Neural progenitor cell (in vitro differentiated cells): ENCODE results near the gene ZDHHC7. TPM values are rescaled to one million over a fixed set of nuclear protein-coding genes. Genes with fewer than 3 reads are reported as not detected.
A peak's percentile ranks its signal among the peaks of the same experiment; 100 is the strongest.

Source experiments
- DNase-seq: peaks from one replicate; pipeline ENCODE4 v3.0.0-alpha.2; 2016; ENCODE audit warnings: low spot score
- H2AFZ ChIP-seq: fragments of 200-600 bp; sonication (generic); replicated peaks from 2 replicates; pipeline ENCODE4 v1.6.1; 2016; ENCODE audit warnings: antibody characterized with exemption
- H3F3A ChIP-seq: fragments of 200-600 bp; sonication (generic); 2 replicates; pipeline ENCODE4 v1.6.1; 2016; ENCODE audit warnings: antibody characterized with exemption, low read depth
- H3K27ac ChIP-seq: fragments of 200-600 bp; sonication (generic); 2 replicates; pipeline ENCODE4 v1.5.1; 2016; ENCODE audit warnings: mild to moderate bottlenecking
- H3K27me3 ChIP-seq: fragments of 200-600 bp; sonication (generic); 2 replicates; pipeline ENCODE4 v1.6.1; 2016; ENCODE audit warnings: mild to moderate bottlenecking, moderate library complexity
- H3K36me3 ChIP-seq: fragments of 200-600 bp; sonication (generic); 2 replicates; pipeline ENCODE4 v1.5.1; 2016
- H3K4me1 ChIP-seq: fragments of 200-600 bp; sonication (generic); 2 replicates; pipeline ENCODE4 v1.6.1; 2016; ENCODE audit warnings: mixed run types
- H3K4me2 ChIP-seq: fragments of 200-600 bp; sonication (generic); 2 replicates; pipeline ENCODE4 v1.6.1; 2016
- H3K4me3 ChIP-seq: fragments of 200-600 bp; sonication (generic); 2 replicates; pipeline ENCODE4 v1.5.1; 2016
- H3K79me2 ChIP-seq: fragments of 200-600 bp; sonication (generic); 2 replicates; pipeline ENCODE4 v1.6.1; 2016; ENCODE audit warnings: low read depth
- H3K9ac ChIP-seq: fragments of 200-600 bp; sonication (generic); 2 replicates; pipeline ENCODE4 v1.6.1; 2016
- H3K9me3 ChIP-seq: fragments of 200-600 bp; sonication (generic); 2 replicates; pipeline ENCODE4 v1.5.1; 2016; ENCODE audit warnings: low read depth
- H4K20me1 ChIP-seq: fragments of 200-600 bp; sonication (generic); 2 replicates; pipeline ENCODE4 v1.6.1; 2016; ENCODE audit warnings: low read depth
- H3K27ac Mint-ChIP-seq: 3 replicates; pipeline ENCODE4 v1.8.0; 2021; ENCODE audit warnings: mixed read lengths
- H3K27me3 Mint-ChIP-seq: 2 replicates; pipeline ENCODE4 v1.8.0; 2022; ENCODE audit warnings: low read depth, mild to moderate bottlenecking, inconsistent platforms, moderate library complexity, mixed read lengths; ENCODE audit not compliant: insufficient read depth
- H3K36me3 Mint-ChIP-seq: 3 replicates; pipeline ENCODE4 v1.8.0; 2021; ENCODE audit warnings: mixed read lengths
- H3K4me1 Mint-ChIP-seq: 3 replicates; pipeline ENCODE4 v1.8.0; 2021; ENCODE audit warnings: mixed read lengths
- H3K4me3 Mint-ChIP-seq: 3 replicates; pipeline ENCODE4 v1.8.0; 2021; ENCODE audit warnings: mild to moderate bottlenecking, moderate library complexity, mixed read lengths
- H3K9me3 Mint-ChIP-seq: 3 replicates; pipeline ENCODE4 v1.8.0; 2020; ENCODE audit warnings: mixed read lengths
- EZH2 ChIP-seq: fragments of 200-600 bp; sonication (generic); IDR thresholded peaks from 2 replicates; pipeline ENCODE4 v1.6.1; 2017; ENCODE audit warnings: antibody characterized with exemption, mild to moderate bottlenecking, moderate library complexity
- EZH2phosphoT487 ChIP-seq: fragments of 200-600 bp; sonication (generic); IDR thresholded peaks from 2 replicates; pipeline ENCODE4 v1.6.1; 2017; ENCODE audit warnings: antibody characterized with exemption
- total RNA-seq: library from RNA; depleted of rRNA; stranded (reverse); fragments of >200 nt; gene quantifications from 2 replicates; pipeline ENCODE4 v1.2.3, GENCODE V29; 2015; ENCODE audit warnings: low replicate concordance
- TF ChIP-seq, protein P1 (sequence below): fragments of 200-600 bp; sonication (generic); IDR thresholded peaks from 2 replicates; pipeline ENCODE4 v1.5.1; 2017; ENCODE audit warnings: antibody characterized with exemption, mild to moderate bottlenecking

ZDHHC7 gene
- total RNA-seq, 1 donor from 2014 or later, result 57.0 TPM

DNA sequence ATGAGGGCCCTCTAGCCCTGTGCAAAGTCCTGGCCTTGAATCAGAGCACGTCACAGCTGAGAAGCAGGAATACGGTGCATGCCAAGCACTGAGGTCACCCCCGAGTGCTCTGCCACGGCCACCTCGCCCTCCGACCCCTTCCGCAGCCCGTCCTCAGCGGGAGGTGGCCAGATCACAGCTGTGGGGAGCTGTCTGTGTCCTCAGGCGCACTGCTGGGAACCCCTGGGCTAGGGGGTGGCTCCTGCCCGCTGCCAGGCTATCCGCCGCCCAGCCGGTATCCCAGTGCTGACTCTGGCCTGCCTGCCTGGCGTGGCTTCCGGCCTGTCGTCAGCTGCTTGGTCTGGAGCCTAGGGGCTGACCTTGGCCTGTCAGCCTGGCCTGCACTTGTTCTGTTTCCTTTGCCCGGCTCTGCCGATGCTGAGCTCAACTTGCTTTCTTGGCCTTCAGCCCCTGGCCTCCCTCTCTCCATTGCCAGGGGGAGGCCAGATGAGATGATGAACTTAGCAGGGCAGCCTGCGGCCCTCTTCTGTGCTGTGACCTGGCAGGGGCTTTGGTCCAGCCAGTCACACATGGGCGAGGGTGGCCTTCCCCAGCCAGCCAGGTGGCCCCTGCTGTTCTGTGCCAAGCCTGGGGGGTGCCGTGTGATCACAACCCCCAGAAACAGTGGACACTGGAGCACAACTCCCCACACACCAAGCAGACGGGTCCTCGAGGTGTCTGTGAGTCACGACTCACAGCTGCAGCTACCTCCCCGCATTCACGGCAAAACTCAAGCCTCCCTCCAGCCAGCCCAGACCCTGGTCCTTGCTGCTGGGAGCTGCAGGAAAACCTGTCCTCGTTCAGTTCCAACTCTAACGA is 77.3 kb downstream of the ZDHHC7 start:
- H3K4me1 Mint-ChIP-seq, result peaks cover 17% of the 10 kb centered on the region
- Histone ChIP-seq H3K4me3 (no peak overlapping the region), H2AFZ (no peak overlapping the region), H3K36me3 (no peaks in the 10 kb centered on the region), H3K27me3 (no peaks in the 10 kb centered on the region), H3K9ac (no peak overlapping the region), H3K27ac (no peak overlapping the region), H3F3A (no peaks in the 10 kb centered on the region), H3K79me2 (no peaks in the 10 kb centered on the region), H3K4me1 (no peaks in the 10 kb centered on the region), H3K9me3 (no peaks in the 10 kb centered on the region), H3K4me2 (no peak overlapping the region), H4K20me1 (no peaks in the 10 kb centered on the region)
- no peak for DNase-seq
- H3K27me3 Mint-ChIP-seq, result peaks cover 9% of the 10 kb centered on the region
- peak overlapping the region; percentile 60 for H3K27ac Mint-ChIP-seq
- H3K4me3 Mint-ChIP-seq, result no peak overlapping the region
- H3K9me3 Mint-ChIP-seq, result no peaks in the 10 kb centered on the region
- TF ChIP-seq, protein P1, sequence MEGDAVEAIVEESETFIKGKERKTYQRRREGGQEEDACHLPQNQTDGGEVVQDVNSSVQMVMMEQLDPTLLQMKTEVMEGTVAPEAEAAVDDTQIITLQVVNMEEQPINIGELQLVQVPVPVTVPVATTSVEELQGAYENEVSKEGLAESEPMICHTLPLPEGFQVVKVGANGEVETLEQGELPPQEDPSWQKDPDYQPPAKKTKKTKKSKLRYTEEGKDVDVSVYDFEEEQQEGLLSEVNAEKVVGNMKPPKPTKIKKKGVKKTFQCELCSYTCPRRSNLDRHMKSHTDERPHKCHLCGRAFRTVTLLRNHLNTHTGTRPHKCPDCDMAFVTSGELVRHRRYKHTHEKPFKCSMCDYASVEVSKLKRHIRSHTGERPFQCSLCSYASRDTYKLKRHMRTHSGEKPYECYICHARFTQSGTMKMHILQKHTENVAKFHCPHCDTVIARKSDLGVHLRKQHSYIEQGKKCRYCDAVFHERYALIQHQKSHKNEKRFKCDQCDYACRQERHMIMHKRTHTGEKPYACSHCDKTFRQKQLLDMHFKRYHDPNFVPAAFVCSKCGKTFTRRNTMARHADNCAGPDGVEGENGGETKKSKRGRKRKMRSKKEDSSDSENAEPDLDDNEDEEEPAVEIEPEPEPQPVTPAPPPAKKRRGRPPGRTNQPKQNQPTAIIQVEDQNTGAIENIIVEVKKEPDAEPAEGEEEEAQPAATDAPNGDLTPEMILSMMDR, result no peak
- no peak for TF ChIP-seq EZH2
- TF ChIP-seq EZH2phosphoT487, result no peak
- no peaks in the 10 kb centered on the region for H3K36me3 Mint-ChIP-seq

DNA sequence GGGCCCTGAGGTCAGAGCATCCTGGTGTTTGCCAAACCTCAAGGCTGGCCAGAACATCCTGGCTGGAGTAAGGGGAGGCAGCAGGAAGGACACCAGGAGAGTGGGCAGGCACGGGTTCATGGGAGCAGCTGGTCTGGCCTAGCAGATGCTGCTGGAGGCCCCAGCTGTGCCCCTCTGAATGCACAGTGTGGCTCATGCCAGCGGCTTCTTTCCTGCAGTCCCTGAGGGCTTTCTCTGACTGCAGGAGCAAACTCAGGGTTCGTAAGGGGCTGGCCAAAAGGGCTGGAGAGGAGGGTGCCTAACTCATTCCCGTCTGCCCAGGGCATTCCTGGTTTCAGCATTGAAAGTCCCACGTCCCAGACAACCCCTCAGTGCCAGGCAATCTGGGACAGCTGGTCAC is 78.7 kb downstream of the ZDHHC7 start:
- no peaks in the 10 kb centered on the region for H3K36me3 Mint-ChIP-seq
- Histone ChIP-seq H4K20me1 (no peaks in the 10 kb centered on the region), H3K27ac (no peak overlapping the region), H3K9me3 (no peaks in the 10 kb centered on the region), H3K79me2 (no peaks in the 10 kb centered on the region), H3K4me2 (no peak overlapping the region), H3K4me1 (no peaks in the 10 kb centered on the region), H3K36me3 (no peaks in the 10 kb centered on the region), H3K4me3 (no peak overlapping the region), H3K9ac (no peak overlapping the region), H3K27me3 (no peaks in the 10 kb centered on the region), H3F3A (no peaks in the 10 kb centered on the region), H2AFZ (no peak overlapping the region)
- no peak overlapping the region for H3K27ac Mint-ChIP-seq
- no peaks in the 10 kb centered on the region for H3K9me3 Mint-ChIP-seq
- DNase-seq, result no peak
- H3K27me3 Mint-ChIP-seq, result peaks cover 11% of the 10 kb centered on the region
- TF ChIP-seq, protein P1, result no peak
- no peak for TF ChIP-seq EZH2
- no peak for TF ChIP-seq EZH2phosphoT487
- H3K4me3 Mint-ChIP-seq, result no peak overlapping the region
- peaks cover 16% of the 10 kb centered on the region for H3K4me1 Mint-ChIP-seq

DNA sequence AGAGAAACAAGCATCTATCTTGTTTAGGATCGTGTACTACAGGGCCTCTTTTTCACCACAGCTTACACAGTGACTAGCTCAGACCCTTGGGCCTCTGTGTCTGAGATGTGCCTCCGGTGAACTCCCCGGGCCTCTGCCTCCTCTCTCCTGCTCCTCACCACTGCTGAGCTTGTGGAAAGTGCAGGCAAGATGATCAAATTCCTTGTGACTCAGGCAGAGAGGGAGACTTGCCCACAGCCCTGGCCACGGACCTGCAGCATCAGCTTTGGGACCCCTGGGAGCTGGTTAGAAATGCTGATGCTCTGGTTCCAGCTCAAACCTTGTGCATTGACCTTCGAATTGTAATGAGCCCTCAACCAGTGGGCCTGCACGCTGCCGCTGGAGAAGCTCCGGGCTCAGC is 79.8 kb downstream of the ZDHHC7 start:
- H3F3A ChIP-seq, result no peaks in the 10 kb centered on the region
- no peak for DNase-seq
- H3K9ac ChIP-seq, result no peak overlapping the region
- H3K27ac Mint-ChIP-seq, result peak overlapping the region; percentile 52
- H3K4me3 Mint-ChIP-seq, result no peak overlapping the region
- H3K4me1 Mint-ChIP-seq, result peaks cover 16% of the 10 kb centered on the region
- no peak overlapping the region for H3K4me3 ChIP-seq
- H3K27me3 Mint-ChIP-seq, result peaks cover 14% of the 10 kb centered on the region
- H3K4me2 ChIP-seq, result no peak overlapping the region
- no peaks in the 10 kb centered on the region for H3K9me3 Mint-ChIP-seq
- no peaks in the 10 kb centered on the region for H4K20me1 ChIP-seq
- H3K79me2 ChIP-seq, result no peaks in the 10 kb centered on the region
- no peaks in the 10 kb centered on the region for H3K4me1 ChIP-seq
- no peaks in the 10 kb centered on the region for H3K27me3 ChIP-seq
- H3K36me3 Mint-ChIP-seq, result no peaks in the 10 kb centered on the region
- no peaks in the 10 kb centered on the region for H3K36me3 ChIP-seq
- TF ChIP-seq, protein P1, result no peak
- TF ChIP-seq EZH2, result no peak
- TF ChIP-seq EZH2phosphoT487, result no peak
- no peak overlapping the region for H2AFZ ChIP-seq
- H3K27ac ChIP-seq, result no peak overlapping the region
- H3K9me3 ChIP-seq, result no peaks in the 10 kb centered on the region
